ENCODE measurements around the gene ADA. TPM values are rescaled to one million over a fixed set of nuclear protein-coding genes. Genes with fewer than 3 reads are reported as not detected.
A peak's percentile ranks its signal among the peaks of the same experiment; 100 is the strongest.
"Not testable (repeated sequence)": the region's sequence is repeated elsewhere in the genome, so short reads cannot be mapped to it uniquely, and the experiment has no call there.

ADA gene
- total RNA-seq (2014; rRNA removed; shearing (Covaris generic)), result 7.0 and 8.6 TPM in 2 replicates
- polyA plus RNA-seq (2016; fragmentation: Nextera tagmentation; extraction: Ambion mirVana), result 17.5 and 19.3 TPM in 2 replicates

DNA sequence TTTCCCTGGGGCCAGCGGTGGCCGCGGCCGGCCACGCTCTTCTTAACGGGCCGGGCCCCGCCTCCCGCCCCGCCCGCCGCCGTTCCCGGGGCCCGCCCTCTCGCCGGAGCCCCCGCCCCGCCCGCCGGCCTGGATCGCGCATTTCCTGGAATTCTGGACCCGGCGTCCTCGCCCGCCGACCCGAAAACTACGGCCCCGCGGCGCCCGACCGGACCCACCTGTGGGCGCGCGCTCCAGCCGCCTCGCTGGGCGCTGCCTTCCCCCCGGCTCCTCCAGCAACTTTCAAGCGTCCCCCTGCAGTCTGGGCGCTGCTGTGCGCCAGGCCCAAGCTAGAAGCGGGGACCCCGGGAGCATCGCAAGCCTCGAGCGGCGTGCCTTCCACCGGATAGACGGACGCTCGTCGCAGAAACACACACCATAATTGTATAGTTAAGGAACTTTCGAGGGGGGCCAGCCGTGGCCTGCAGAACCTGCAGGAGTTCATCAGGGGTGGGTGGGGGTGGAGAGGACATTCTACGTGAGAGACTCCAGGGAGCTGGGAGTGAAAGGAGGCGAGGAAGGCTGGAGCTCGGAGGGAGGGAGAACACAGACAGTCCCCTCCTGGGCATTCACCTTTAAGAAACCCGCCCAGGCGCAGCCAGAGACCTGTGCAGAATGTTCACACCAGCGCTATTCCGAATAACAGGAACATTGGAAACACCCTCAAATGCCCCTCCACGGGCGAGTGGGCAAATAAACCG is at the start of gene ADA:
TSS of gene ADA (minus strand) at position 16 of the 740 bp plus-strand sequence. CDS start 92 bp downstream, outside the sequence.
- in situ Hi-C loops (cut with MboI), result no loop called here
- Histone ChIP-seq H3K36me3 (ENCODE audit: low read depth) (no peaks in the 10 kb centered on the region), H3K4me3 (peak within 1 kb of the TSS; percentile 92), H3K9ac (peak within 1 kb of the TSS; percentile 76), H4K20me1 (ENCODE audit: insufficient read depth) (no peaks in the 10 kb centered on the region), H3K79me2 (ENCODE audit: insufficient read depth) (no peaks in the 10 kb centered on the region), H3K4me2 (ENCODE audit: unreplicated experiment) (peak within 1 kb of the TSS; percentile 94), H2AFZ (peak within 1 kb of the TSS; percentile 90), H3K27me3 (replicated peaks; ENCODE audit: insufficient read depth) (no peaks in the 10 kb centered on the region), H3K4me1 (ENCODE audit: insufficient read depth) (no peaks in the 10 kb centered on the region), H3K9me3 (ENCODE audit: low read depth) (no peaks in the 10 kb centered on the region), H3K9me2 (ENCODE audit: insufficient read depth) (no peaks in the 10 kb centered on the region), H3K27ac (peak within 1 kb of the TSS; percentile 17; the same call in 1 of the 2 replicates), H3F3A (ENCODE audit: insufficient read depth) (no peaks in the 10 kb centered on the region)
- 3% methylated on average over 40 to 42 of the region's 68 CpGs for WGBS, 2 experiments (ENCODE audit: low coverage in 1 of 2, low lambda C conversion rate in 2 of 2, missing lambda C conversion rate in 2 of 2)
- TF ChIP-seq EZH2phosphoT487 (IDR thresholded peaks at IDR 0.05; ENCODE audit: insufficient read depth, low read depth) (no peak), EZH2 (IDR thresholded peaks at IDR 0.05; ENCODE audit: insufficient read depth, poor library complexity, severe bottlenecking) (no peak)
- peak; percentile 79 for DNase-seq

DNA sequence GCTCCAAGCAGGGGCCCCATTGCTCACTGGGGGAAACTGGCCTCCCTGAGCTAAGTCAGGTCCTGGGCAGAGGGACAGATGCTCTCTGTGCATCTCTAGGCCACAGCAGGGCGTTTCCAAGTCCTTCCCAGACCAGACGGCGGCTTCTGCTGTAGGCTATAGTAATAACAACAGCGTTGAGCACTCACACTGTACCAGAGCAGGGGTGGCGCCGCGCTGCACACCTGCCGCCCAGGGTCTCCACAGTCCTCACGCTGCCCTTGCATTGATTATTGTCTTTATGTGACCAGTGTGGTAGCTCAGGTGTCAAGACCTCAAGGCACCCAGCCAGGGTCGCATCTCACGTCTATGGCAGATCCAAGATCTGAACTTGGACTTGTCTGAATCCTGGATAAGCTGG is 48.8 kb upstream of the ADA start:
- 92 to 93% methylated on average over 11 of the region's 11 CpGs for WGBS, 2 experiments (ENCODE audit: low coverage in 1 of 2, low lambda C conversion rate in 2 of 2, missing lambda C conversion rate in 2 of 2)
- in situ Hi-C loops (cut with MboI), result no loop called here
- Histone ChIP-seq H3K9me3 (ENCODE audit: low read depth) (no peaks in the 10 kb centered on the region), H3K27ac (no peak overlapping the region), H3K27me3 (replicated peaks; ENCODE audit: insufficient read depth) (no peaks in the 10 kb centered on the region), H3K36me3 (ENCODE audit: low read depth) (no peaks in the 10 kb centered on the region), H3K9ac (no peak overlapping the region), H3K79me2 (ENCODE audit: insufficient read depth) (no peaks in the 10 kb centered on the region), H3K4me1 (ENCODE audit: insufficient read depth) (peaks cover 47% of the 10 kb centered on the region), H4K20me1 (ENCODE audit: insufficient read depth) (no peaks in the 10 kb centered on the region), H3K4me3 (no peak overlapping the region), H2AFZ (no peak overlapping the region), H3K9me2 (ENCODE audit: insufficient read depth) (no peaks in the 10 kb centered on the region), H3K4me2 (ENCODE audit: unreplicated experiment) (no peak overlapping the region), H3F3A (ENCODE audit: insufficient read depth) (peaks cover 39% of the 10 kb centered on the region)
- no peak for DNase-seq
- TF ChIP-seq EZH2phosphoT487 (IDR thresholded peaks at IDR 0.05; ENCODE audit: insufficient read depth, low read depth) (no peak), EZH2 (IDR thresholded peaks at IDR 0.05; ENCODE audit: insufficient read depth, poor library complexity, severe bottlenecking) (no peak)

DNA sequence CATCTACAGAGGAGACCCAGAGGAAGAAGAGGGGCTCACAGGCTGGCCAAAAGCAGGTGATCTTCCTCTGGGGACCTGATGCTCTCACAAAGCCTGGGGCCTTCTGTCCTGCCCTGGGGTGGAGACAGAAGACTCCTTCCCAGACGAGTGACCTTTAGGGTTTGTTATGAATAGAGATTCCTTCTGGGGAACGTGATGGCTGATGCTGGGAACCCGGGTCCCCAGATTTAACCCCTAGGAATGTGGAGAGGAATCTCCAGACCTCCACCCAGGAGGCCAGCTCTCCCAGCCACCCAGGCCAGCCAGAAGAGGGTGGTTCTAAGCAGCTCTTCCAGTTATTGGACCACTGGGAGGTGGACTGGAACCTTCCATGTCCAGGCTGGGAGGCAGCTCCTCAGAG is 46.9 kb upstream of the ADA start:
- no peaks in the 10 kb centered on the region for H3K9me2 ChIP-seq (ENCODE audit: insufficient read depth)
- H2AFZ ChIP-seq, result no peak overlapping the region
- no peak overlapping the region for H3K27ac ChIP-seq
- H3K27me3 ChIP-seq (replicated peaks; ENCODE audit: insufficient read depth), result no peaks in the 10 kb centered on the region
- H3K4me3 ChIP-seq, result no peak overlapping the region
- H3K36me3 ChIP-seq (ENCODE audit: low read depth), result no peaks in the 10 kb centered on the region
- no peak overlapping the region for H3K4me2 ChIP-seq (ENCODE audit: unreplicated experiment)
- no peak overlapping the region for H3K9ac ChIP-seq
- TF ChIP-seq EZH2phosphoT487 (IDR thresholded peaks at IDR 0.05; ENCODE audit: insufficient read depth, low read depth) (no peak), EZH2 (IDR thresholded peaks at IDR 0.05; ENCODE audit: insufficient read depth, poor library complexity, severe bottlenecking) (no peak)
- H3K79me2 ChIP-seq (ENCODE audit: insufficient read depth), result no peaks in the 10 kb centered on the region
- no peaks in the 10 kb centered on the region for H3K9me3 ChIP-seq (ENCODE audit: low read depth)
- WGBS, 2 experiments (ENCODE audit: low coverage in 1 of 2, low lambda C conversion rate in 2 of 2, missing lambda C conversion rate in 2 of 2), result 79 to 88% methylated on average over 3 of the region's 3 CpGs
- H3F3A ChIP-seq (ENCODE audit: insufficient read depth), result peaks cover 41% of the 10 kb centered on the region
- H4K20me1 ChIP-seq (ENCODE audit: insufficient read depth), result no peaks in the 10 kb centered on the region
- no peak for DNase-seq
- in situ Hi-C loops (cut with MboI), result no loop called here
- peaks cover 50% of the 10 kb centered on the region for H3K4me1 ChIP-seq (ENCODE audit: insufficient read depth)

DNA sequence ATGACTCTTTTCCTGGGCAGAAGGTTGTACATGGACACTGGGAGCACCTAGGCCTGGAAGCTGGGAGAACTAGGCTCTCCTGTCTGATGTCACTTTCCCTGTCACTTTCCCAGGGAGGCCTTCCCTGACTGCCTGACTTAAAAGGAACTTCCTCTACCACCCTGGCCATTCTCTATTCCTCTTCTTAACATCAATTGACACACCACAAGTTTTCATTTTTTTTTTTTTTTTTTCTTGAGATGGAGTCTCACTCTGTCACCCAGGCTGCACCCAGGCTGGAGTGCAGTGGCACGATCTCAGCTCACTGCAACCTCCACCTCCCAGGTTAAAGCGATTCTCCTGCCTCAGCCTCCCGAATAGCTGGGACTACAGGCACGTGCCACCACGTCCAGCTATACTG is 45.5 kb upstream of the ADA start:
- H3K4me3 ChIP-seq; DNase-seq; H3K27me3 ChIP-seq (replicated peaks; ENCODE audit: insufficient read depth); in situ Hi-C loops (cut with MboI); H3K9ac ChIP-seq; H4K20me1 ChIP-seq (ENCODE audit: insufficient read depth); H3K79me2 ChIP-seq (ENCODE audit: insufficient read depth); H3K9me2 ChIP-seq (ENCODE audit: insufficient read depth); H2AFZ ChIP-seq; H3K27ac ChIP-seq; H3K36me3 ChIP-seq (ENCODE audit: low read depth); H3K9me3 ChIP-seq (ENCODE audit: low read depth); H3K4me2 ChIP-seq (ENCODE audit: unreplicated experiment): not testable (repeated sequence)
- H3K4me1 ChIP-seq (ENCODE audit: insufficient read depth), result peaks cover 48% of the 10 kb centered on the region
- WGBS, 2 experiments (ENCODE audit: low coverage in 1 of 2, low lambda C conversion rate in 2 of 2, missing lambda C conversion rate in 2 of 2), result 98 to 99% methylated on average over 5 of the region's 5 CpGs
- H3F3A ChIP-seq (ENCODE audit: insufficient read depth), result peaks cover 52% of the 10 kb centered on the region

All from GM23248 (cell line).